GM19438 (cell line): ENCODE results near the gene SPINK7.
"Not testable (repeated sequence)": the region's sequence is repeated elsewhere in the genome, so short reads cannot be mapped to it uniquely, and the experiment has no call there.

Experiments used
- ATAC-seq: cut with Tn5 transposase; IDR thresholded peaks from one replicate; pipeline ENCODE4 v1.9.1; 2021; ENCODE audit warnings: low read depth; ENCODE audit not compliant: unreplicated experiment

The SPINK7 gene

DNA sequence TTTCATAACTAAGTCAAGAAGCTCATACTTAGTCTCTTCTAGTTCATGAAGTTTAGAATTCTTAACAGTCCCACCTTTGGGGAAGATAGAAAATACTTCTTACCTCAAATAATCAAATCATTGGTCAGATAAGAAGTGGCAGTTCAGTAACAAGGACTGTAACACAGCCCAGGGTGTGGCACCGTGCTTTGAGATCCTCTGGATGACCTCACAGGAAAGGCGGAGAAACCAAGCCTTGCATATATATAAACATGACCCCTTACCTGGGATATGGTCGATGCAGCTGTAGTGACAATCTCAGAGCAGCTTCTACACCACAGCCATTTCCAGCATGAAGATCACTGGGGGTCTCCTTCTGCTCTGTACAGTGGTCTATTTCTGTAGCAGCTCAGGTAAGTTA lies at the start of gene SPINK7:
TSS of gene SPINK7 (plus strand) at position 271 of the 400 bp plus-strand sequence. CDS start at position 332, 61 bp downstream.
- no peak for ATAC-seq

DNA sequence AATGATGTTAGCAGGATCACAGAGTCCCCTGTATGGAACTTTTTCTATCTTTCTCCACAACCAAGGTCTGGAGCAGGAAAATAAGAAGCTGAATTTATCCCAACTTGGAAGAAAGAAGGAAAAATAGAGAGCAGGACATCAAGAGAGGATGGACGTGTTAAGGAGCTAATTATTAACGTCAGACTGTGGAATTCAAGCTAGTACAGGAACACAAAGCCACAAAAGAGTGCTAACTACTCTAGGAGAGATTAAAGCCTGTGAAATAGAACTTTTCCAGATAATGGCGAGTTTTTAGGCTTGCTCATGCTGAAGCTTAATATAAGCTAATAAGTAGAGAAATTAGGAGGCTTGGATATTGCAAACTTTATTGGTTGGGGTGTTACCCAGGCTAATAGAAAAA lies 44.3 kb upstream of the SPINK7 start:
- no peak for ATAC-seq

DNA sequence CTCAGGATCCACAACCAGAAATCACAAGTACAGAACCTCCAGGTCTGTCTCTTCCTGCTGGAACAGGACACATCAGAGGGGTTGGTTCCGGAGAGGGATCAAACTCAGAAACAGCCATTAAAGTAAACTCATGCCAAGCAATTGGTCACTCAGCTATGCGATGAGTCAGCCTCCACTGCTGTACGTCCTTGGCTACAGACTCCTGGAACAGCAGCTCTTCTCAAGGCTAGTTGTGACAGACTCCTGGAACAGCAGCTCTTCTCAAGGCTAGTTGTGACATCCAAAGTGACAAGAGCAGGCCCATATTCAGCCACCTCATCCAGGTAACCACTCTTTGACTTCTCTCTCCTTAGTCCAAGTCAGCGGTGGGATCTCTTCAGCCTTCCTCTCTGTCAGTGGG lies 43.7 kb upstream of the SPINK7 start, which contains the start of gene SPINK13:
TSS of gene SPINK13 (plus strand) at position 229 of the 400 bp plus-strand sequence. CDS start 1,279 bp downstream, outside the sequence.
- no peak for ATAC-seq

DNA sequence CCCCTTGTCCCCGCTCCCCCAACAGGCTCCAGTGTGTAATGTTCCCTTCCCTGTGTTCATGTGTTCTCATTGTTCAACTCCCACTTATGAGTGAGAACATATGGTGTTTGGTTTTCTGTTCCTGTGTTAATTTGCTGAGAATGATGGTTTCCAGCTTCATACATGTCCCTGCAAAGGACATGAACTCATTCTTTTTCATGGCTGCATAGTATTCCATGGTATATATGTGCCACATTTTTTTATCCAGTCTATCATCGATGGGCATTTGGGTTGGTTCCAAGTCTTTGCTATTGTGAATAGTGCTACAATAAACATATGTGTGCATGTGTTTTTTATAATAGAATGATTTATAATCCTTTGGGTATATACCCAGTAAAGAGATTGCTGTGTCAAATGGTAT lies 37.1 kb upstream of the SPINK7 start:
- not testable (repeated sequence) for ATAC-seq

DNA sequence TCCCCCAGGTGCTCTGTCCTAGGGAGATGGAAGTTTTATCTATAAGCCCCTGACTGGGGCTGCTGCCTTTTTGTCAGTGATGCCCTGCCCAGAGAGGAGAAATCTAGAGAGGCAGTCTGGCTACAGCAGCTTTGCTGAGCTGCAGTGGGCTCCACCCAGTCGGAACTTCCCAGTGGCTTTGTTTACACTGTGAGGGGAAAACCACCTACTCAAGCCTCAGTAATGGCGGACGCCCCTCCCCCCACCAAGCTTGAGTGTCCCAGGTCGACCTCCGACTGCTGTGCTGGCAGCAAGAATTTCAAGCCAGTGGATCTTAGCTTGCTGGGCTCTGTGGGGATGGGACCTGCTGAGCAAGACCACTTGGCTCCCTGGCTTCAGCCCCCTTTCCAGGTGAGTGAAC lies 31.3 kb upstream of the SPINK7 start:
- ATAC-seq: not testable (repeated sequence)

DNA sequence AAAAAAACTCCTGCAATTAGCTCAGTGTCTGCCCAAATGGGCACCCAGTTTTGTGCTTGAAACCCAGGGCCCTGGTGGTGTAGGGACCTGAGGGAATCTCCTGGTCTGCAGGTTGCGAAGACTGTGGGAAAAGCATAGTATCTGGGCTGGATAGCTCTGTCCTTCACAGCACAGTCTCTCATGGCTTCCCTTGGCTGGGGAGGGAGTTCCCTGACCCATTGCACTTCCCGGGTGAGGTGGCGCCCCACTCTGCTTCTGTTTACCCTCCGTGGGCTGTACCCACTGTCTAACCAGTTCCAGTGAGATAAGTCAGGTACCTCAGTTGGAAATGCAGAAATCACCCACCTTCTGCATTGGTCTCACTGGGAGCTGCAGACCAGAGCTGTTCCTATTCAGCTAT lies 30.9 kb upstream of the SPINK7 start:
- not testable (repeated sequence) for ATAC-seq

DNA sequence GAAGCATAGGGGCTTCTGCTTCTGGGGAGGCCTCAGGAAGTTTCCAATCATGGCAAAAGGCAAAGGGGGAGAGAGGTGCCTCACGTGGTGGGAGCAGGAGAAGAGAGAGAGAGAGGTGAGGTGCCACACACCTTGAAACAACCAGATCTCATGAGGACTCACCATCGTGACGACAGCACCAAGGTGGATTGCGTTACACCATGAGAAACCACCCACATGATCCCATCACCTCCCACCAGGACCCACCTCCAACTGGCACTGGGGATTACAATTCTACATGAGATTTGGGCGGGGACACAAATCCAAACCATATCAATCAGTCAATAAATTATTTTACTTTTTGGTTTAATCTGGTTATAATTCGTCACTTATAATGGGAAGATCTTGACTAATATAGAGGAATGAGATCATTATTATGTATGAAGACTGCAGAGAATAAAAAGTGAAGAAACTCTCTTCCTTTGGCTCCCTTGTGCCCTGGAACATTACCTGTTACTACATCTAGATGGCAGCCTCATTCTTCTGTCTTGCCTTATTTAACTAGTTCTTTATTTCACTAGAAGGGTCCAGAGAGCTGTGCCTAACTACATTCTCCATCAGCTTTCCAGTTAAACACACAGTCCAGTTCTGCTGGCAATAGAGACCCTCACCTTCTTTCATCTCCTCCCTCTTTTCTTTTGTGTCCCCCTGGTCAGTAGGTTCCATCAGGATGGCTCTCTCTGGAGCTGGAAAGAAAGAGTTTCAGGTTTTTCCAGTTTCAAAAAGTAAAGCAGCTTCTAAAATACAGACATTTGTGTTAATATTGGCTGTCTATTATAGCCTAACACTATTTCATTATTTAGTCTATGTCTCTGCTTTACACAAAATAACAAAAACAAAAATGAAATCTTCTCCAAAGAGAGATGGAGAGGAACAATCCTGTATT lies 21.7 kb upstream of the SPINK7 start:
- no peak for ATAC-seq

DNA sequence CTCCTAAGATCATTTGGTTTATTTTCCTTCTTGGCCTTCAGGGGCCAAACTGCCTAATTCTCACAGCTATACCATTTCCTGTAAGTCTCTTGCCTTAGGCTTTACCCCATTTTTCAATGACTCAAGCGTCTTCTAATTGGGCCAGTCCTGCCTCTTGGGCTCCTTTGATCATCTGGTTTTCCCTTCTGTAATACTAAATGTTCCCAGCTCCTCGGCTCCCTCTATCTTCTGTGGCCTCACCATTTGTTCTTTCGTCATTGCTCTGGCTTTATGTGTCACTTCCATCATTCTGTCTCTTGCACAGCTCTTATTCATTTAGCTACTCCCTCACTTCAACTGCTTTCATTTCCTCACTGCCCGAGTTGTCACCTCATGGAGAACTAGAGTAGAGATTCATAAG lies 14.5 kb upstream of the SPINK7 start:
- ATAC-seq: no peak

DNA sequence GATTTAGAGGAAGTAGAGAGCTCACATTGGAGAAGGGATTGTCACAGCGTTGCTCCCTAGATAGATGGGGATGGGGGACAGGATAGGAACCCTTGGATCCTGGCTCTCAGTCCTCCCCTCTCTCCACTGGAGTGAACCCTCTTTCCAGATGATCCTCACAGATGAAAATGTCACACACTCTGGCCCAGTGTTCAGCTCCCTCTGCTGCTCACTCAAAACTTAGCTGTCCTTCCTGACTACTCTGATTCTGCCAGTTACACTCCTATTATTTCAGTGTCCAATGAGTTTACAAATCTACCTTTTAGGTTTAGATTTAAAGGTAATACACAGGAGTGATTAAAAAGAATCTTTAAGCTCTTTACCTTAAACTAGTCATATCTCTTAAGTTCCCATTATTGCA lies 5.8 kb upstream of the SPINK7 start:
- no peak for ATAC-seq

DNA sequence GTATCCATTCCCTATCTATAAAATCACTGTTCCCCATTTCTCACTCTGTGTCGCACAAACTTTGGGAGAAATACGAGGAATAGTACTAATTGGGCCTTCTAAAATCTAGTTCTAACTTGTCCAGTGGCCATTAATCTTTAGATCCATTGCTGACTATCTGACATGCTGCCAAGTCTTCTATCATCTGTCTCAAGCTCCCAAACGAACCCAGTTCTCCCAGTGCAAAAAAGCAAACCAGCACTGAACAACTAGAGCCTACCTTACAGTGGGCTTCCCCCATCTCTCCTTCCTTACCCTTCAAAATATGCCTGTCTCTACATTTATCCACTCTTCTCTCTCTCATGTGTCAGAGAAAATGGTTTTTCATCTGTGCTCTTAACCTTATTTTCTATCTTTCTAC lies 3.2 kb upstream of the SPINK7 start:
- ATAC-seq: no peak

DNA sequence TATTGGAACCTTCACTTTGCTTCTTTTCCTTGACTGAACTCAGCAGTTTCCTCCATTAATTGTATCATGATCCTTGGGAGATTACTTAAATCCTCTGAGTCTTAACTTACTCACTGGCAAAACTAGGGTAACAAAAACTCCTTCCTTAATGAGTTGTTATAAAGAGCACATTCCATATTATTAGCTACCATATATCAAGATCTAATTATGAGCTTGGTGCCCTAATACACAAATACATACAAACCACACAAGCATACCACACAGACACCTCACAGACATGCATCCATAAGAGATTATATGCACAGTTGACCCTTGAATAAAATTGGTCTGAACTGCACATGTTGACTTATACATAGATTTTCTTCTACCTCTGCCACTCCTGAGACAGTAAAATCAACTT lies 2.5 kb upstream of the SPINK7 start:
- no peak for ATAC-seq

DNA sequence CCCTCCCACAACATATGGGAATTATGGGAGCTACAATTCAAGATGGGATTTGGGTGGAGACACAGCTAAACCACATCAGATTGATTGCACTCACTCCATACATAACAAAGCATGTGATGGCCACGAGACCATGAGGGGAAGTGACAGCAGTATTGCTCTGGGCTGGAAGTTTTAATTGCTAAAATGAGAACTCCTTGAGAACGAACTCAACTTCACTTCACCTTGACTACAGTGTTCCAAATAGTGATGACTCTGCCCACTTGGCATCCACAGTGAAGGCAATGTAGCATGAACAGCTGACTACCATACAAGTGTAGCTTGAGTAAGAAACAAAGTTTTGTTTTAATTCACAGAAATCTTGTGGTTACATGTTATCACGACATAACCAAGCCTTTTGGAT lies 739 bp upstream of the SPINK7 start:
- no peak for ATAC-seq

DNA sequence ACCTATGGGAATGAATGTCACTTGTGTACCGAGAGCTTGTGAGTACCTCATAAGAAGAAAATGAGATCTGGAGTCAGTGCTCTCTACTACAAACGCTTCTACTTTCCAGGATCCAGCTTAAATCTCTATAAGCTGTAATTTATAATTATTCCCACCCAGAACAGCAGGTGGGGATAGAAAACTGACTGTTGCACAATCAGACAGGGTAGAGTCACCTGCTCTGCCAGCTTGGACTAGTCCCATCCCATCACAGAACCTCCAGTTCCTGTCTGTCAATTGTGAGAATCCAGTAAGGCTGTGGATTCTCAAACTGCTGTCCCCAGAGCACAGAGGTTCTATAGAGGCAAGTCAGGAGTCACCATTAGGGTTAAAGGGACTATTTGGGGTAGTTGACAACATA lies 2.0 kb downstream of the SPINK7 start:
- no peak for ATAC-seq

DNA sequence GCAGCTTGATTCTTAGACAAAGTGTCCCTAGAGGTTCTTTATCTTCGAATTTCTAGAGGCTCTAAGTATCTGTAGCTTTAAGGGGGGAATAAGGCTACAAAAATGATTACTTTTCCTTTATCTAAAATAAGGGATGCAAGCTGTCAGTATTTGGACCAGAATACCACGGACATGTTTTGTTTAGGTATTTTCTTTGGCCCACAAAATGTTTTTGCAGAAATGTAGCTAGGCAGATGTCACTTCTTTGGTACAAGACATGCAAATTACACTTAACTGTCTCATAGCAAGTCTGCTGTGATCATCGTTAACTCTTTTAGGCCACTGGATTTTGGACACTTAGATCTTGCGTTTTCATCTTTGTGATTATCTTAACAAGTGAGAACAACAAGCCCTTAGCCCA lies 2.5 kb downstream of the SPINK7 start:
- ATAC-seq: no peak

DNA sequence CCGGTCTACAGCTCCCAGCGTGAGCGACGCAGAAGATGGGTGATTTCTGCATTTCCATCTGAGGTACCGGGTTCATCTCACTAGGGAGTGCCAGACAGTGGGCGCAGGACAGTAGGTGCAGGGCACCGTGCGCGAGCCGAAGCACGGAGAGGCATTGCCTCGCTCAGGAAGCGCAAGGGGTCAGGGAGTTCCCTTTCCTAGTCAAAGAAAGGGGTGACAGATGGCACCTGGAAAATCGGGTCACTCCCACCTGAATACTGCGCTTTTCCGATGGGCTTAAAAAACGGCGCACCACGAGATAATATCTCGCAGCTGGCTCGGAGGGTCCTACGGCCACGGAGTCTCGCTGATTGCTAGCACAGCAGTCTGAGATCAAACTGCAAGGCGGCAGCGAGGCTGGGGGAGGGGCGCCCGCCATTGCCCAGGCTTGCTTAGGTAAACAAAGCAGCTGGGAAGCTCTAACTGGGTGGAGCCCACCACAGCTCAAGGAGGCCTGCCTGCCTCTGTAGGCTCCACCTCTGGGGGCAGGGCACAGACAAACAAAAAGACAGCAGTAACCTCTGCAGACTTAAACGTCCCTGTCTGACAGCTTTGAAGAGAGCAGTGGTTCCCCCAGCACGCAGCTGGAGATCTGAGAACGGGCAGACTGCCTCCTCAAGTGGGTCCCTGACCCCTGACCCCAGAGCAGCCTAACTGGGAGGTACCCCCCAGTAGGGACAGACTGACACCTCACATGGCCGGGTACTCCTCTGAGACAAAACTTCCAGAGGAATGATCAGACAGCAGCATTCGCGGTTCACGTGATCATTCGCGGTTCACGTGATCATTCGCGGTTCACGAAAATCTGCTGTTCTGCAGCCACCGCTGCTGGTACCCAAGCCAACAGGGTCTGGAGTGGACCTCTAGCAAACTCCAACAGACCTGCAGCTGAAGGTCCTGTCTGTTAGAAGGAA lies 8.1 kb downstream of the SPINK7 start:
- not testable (repeated sequence) for ATAC-seq

DNA sequence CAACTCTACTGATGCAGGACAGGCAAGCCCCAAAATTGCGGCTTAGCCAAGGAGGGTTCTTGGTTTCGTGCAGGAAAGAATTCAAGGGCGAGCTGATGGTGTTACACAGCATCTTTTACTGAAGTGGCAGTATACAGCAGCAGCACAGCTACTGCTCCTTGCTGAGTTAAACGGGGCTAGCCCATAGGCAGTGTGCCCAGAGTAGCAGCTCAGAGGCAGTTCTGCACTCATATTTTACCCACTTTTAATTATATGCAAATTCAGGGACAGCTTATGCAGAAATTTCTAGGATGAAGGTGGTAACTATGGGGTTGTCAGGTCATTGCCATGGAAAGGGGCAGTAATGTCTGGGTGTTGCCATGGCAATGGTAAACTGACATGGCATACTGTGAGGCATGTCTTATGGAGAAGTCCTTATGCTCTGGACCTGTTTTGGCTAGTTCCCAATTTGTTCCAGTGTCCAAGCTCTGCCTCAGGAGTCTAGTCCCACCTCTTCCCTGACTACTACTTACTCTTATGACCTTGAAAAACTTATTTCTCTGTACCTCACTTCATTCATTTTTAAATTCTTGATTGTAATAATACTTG lies 21.1 kb downstream of the SPINK7 start:
- no peak for ATAC-seq

DNA sequence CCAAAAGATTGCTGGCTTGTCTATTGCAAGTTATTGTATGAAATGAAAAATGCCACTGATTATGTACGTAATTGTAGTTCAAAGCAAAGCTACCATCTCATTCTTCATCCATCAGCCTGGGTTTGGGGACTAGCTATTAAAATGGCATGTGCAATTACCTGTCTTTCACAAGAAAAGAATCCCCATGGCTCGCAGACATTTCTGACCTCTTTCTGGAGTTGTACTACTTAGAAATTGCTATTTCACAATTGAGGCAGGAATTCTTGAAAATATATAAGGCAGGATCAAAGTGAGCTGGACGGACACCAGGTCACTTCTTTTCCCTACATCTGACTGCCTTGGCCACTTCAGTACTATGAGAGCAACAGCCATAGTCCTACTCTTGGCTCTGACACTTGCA lies 23.0 kb downstream of the SPINK7 start, which contains the start of gene SPINK9:
TSS of gene SPINK9 (plus strand) at position 301 of the 400 bp plus-strand sequence. CDS start at position 356, 55 bp downstream.
- no peak for ATAC-seq

DNA sequence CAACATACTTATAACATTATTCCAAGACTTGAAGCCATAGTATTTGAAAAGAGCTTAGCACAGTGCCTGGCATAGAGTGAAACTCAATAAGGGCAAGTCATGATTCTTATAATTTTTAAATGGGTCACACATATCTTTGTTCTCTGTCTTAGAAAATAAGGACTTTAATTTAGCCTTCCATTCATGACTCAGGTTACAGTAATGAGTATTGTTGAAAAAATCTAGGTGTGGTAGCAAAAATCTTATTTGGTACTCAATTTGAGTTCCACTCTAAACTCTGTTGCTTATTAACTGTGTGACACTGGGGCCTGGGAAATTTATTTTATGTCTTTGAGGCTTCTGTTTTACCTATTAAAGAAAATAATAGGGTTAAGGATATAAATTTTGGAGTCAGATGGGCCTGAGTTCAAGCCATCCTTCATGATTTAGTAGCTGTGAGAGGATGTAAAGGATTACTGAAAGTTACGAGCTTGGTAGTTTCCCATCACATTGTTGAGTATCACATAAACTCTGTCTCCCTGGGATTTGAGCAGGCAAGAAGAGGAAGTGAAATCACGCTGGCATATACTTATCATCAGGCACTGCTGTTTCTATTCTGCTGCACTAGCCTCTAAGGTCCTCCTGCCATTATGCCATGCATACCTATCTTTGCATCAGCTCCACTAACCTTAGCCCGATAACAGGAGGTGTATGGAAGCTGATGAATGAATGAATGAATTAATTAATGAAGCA lies 24.6 kb downstream of the SPINK7 start:
- ATAC-seq: peak; percentile 77

DNA sequence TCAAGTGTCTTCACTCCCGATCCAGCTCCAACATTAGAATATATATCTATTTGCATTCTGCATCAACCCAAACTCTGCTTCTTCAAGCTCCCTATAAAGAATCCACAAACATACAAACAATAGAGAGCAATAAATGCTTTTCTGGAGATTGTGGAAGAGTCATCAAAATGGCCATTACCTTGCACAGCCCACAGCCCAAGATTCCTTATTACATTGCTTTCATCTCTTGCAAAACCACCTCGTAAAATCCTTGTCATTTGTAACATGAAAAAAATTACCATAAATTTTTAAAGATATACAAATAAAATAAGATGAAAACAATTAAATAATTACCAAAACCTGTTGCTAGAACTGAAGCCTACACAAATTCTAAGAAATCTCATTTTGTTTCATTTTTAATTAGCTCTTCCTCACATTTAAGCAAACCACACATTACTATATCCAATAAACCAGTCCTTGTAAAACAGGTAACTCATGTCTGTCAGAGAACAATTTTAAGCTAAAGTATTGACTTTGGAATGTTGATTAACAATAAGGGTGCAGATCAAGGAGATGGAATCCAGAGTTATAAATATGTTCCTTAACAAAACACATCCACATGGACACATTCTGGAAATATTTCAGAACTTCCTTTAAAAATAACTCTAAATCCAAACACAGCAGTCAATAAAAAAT lies 30.3 kb downstream of the SPINK7 start:
- ATAC-seq: no peak
